Measurements from ENCODE around the gene SLC12A5. TPM values are rescaled to one million over a fixed set of nuclear protein-coding genes. Genes with fewer than 3 reads are reported as not detected.

Gene SLC12A5
- polyA plus RNA-seq, 3 donors: not detected

DNA sequence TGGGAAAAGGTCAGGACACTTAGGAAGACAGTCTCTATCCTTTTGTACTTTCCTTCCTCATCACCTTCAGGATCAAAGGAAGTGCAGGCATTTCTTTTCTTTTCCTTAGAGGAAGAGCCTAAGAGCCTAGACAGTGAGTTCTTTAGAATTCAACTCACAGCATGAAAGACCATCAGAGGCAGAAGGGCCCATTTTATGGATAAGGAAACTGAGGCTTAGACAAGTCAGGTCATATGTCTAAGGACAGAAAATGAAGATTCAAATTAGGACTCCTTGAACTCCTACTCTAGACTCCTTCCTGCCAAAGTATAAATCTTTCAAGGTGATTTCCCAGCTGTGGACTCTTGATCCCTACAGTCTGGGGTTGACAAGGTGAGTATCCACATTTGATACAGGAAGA is 20.8 kb downstream of the SLC12A5 start:
- no peaks in the 10 kb centered on the region for H3K4me1 ChIP-seq (ENCODE audit: control insufficient read depth in 1 of 2, insufficient read depth in 2 of 2, low read length in 2 of 2)
- H4K20me1 ChIP-seq (ENCODE audit: insufficient read depth, low read length): no peaks in the 10 kb centered on the region
- no peak overlapping the region for H3K27ac ChIP-seq (ENCODE audit: low read depth in 1 of 2, low read length in 2 of 2)
- H3K9me3 ChIP-seq (replicated peaks in 1 of 2; ENCODE audit: control insufficient read depth in 1 of 2, insufficient read depth in 1 of 2, low read length in 2 of 2): no peaks in the 10 kb centered on the region
- H3K4me2 ChIP-seq (replicated peaks; ENCODE audit: extremely low read depth, low read length, poor library complexity, severe bottlenecking): no peak overlapping the region
- no peaks in the 10 kb centered on the region for H3K36me3 ChIP-seq (replicated peaks in 1 of 2; ENCODE audit: control insufficient read depth in 1 of 2, insufficient read depth in 2 of 2, low read length in 2 of 2)
- no peak overlapping the region for H3K9ac ChIP-seq (ENCODE audit: insufficient read depth, low read length, poor library complexity, severe bottlenecking)
- no peak overlapping the region for H2AFZ ChIP-seq (ENCODE audit: insufficient read depth, low read depth, low read length, poor library complexity, severe bottlenecking)
- no peaks in the 10 kb centered on the region for H3K27me3 ChIP-seq (ENCODE audit: control insufficient read depth in 2 of 2, insufficient read depth in 2 of 2, low read length in 2 of 2)
- no peak overlapping the region for H3K4me3 ChIP-seq (replicated peaks in 1 of 3; ENCODE audit: low read depth in 2 of 3, low read length in 3 of 3)
- peaks cover 0 to 2% (median 0%) of the 10 kb centered on the region in 7 donors for H3K9me3 Mint-ChIP-seq
- H3K4me1 Mint-ChIP-seq: no peaks in the 10 kb centered on the region
- peaks cover 14 to 28% (median 25%) of the 10 kb centered on the region in 3 donors for H3K27me3 Mint-ChIP-seq (ENCODE audit: low read depth in 3 of 3)
- TF ChIP-seq, protein P1, sequence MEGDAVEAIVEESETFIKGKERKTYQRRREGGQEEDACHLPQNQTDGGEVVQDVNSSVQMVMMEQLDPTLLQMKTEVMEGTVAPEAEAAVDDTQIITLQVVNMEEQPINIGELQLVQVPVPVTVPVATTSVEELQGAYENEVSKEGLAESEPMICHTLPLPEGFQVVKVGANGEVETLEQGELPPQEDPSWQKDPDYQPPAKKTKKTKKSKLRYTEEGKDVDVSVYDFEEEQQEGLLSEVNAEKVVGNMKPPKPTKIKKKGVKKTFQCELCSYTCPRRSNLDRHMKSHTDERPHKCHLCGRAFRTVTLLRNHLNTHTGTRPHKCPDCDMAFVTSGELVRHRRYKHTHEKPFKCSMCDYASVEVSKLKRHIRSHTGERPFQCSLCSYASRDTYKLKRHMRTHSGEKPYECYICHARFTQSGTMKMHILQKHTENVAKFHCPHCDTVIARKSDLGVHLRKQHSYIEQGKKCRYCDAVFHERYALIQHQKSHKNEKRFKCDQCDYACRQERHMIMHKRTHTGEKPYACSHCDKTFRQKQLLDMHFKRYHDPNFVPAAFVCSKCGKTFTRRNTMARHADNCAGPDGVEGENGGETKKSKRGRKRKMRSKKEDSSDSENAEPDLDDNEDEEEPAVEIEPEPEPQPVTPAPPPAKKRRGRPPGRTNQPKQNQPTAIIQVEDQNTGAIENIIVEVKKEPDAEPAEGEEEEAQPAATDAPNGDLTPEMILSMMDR (IDR thresholded peaks at IDR 0.05): no peak
- no peak overlapping the region for H3K4me3 Mint-ChIP-seq
- DNase-seq: no peak
- H3K79me2 ChIP-seq (ENCODE audit: insufficient read depth, low read length): no peaks in the 10 kb centered on the region
- H3K36me3 Mint-ChIP-seq: no peaks in the 10 kb centered on the region
- intact Hi-C loops (cut with micrococcal nuclease): no loop called here
- H3K27ac Mint-ChIP-seq: no peak overlapping the region

DNA sequence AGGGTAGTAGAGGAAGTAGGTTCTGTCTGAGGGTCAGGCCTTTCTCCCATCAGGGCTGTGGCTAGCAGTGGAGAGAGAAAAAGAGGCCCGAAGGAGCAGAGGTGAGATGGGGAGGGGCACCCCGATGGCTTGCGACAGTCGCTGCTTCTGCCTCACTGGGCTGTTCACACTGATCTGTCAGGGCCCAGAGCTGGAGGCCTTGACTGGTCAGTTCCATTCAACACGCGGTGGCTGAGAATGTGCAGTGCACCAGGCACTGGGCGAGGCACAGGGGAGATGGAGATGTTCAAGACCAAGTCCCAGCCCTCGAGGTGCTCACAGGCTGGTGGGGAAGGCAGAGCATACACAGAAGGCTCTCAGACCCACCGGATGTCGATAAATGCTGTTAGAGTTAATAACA is 21.4 kb downstream of the SLC12A5 start:
- intact Hi-C loops (cut with micrococcal nuclease): no loop called here
- no peak for DNase-seq
- Histone ChIP-seq H3K4me1 (ENCODE audit: control insufficient read depth in 1 of 2, insufficient read depth in 2 of 2, low read length in 2 of 2) (no peaks in the 10 kb centered on the region), H3K9ac (ENCODE audit: insufficient read depth, low read length, poor library complexity, severe bottlenecking) (no peak overlapping the region), H4K20me1 (ENCODE audit: insufficient read depth, low read length) (no peaks in the 10 kb centered on the region), H3K4me2 (replicated peaks; ENCODE audit: extremely low read depth, low read length, poor library complexity, severe bottlenecking) (no peak overlapping the region), H3K36me3 (replicated peaks in 1 of 2; ENCODE audit: control insufficient read depth in 1 of 2, insufficient read depth in 2 of 2, low read length in 2 of 2) (no peaks in the 10 kb centered on the region), H3K79me2 (ENCODE audit: insufficient read depth, low read length) (no peaks in the 10 kb centered on the region), H3K27ac (ENCODE audit: low read depth in 1 of 2, low read length in 2 of 2) (no peak overlapping the region), H3K27me3 (ENCODE audit: control insufficient read depth in 2 of 2, insufficient read depth in 2 of 2, low read length in 2 of 2) (peaks cover 0 to 2% of the 10 kb centered on the region in 2 donors), H3K9me3 (replicated peaks in 1 of 2; ENCODE audit: control insufficient read depth in 1 of 2, insufficient read depth in 1 of 2, low read length in 2 of 2) (no peaks in the 10 kb centered on the region), H3K4me3 (replicated peaks in 1 of 3; ENCODE audit: low read depth in 2 of 3, low read length in 3 of 3) (no peak overlapping the region), H2AFZ (ENCODE audit: insufficient read depth, low read depth, low read length, poor library complexity, severe bottlenecking) (no peak overlapping the region)
- 68% methylated on average over 10 of the region's 10 CpGs for WGBS (ENCODE audit: insufficient coverage)
- H3K4me3 Mint-ChIP-seq: no peak overlapping the region
- no peaks in the 10 kb centered on the region for H3K4me1 Mint-ChIP-seq
- H3K36me3 Mint-ChIP-seq: no peaks in the 10 kb centered on the region
- H3K27me3 Mint-ChIP-seq (ENCODE audit: low read depth in 3 of 3): peaks cover 16 to 31% (median 29%) of the 10 kb centered on the region in 3 donors
- H3K9me3 Mint-ChIP-seq: peaks cover 0 to 2% (median 0%) of the 10 kb centered on the region in 7 donors
- no peak overlapping the region for H3K27ac Mint-ChIP-seq
- TF ChIP-seq, protein P1 (IDR thresholded peaks at IDR 0.05): no peak

All from CD14-positive monocyte (primary cell).